HUES64 (cell line): Measurements from ENCODE around the gene LTBP4.
A peak's percentile ranks its signal among the peaks of the same experiment; 100 is the strongest.

Experiments used
- H3K27ac ChIP-seq: 2 replicates; pipeline ENCODE4 v1.7.0; 2013; ENCODE audit warnings: low read depth, low read length, inconsistent platforms
- H3K27me3 ChIP-seq: 2 replicates; pipeline ENCODE4 v1.6.1; 2013; ENCODE audit warnings: mild to moderate bottlenecking, low read length; ENCODE audit not compliant: insufficient read depth
- H3K36me3 ChIP-seq: 2 replicates; pipeline ENCODE4 v1.6.1; 2013; ENCODE audit warnings: mild to moderate bottlenecking, low read length; ENCODE audit not compliant: insufficient read depth
- H3K4me1 ChIP-seq: 2 replicates; pipeline ENCODE4 v1.6.1; 2013; ENCODE audit warnings: mild to moderate bottlenecking, low read length, moderate library complexity; ENCODE audit not compliant: insufficient read depth
- H3K4me3 ChIP-seq: 2 replicates; pipeline ENCODE4 v1.5.1; 2013; ENCODE audit warnings: mild to moderate bottlenecking, low read length, moderate library complexity
- H3K9ac ChIP-seq: 2 replicates; pipeline ENCODE4 v1.6.1; 2013; ENCODE audit warnings: mild to moderate bottlenecking, low read depth, low read length
- H3K9me3 ChIP-seq: 2 replicates; pipeline ENCODE4 v1.6.1; 2013; ENCODE audit warnings: low read depth, low read length; ENCODE audit not compliant: insufficient read depth
- WGBS: fragments of 150-250, 120-280 bp; methylation state at CpG from one replicate; pipeline ENCODE4 v1.1.7; 2013; ENCODE audit warnings: missing lambda C conversion rate; 5-methylcytosine and 5-hydroxymethylcytosine counted together

The LTBP4 gene

DNA sequence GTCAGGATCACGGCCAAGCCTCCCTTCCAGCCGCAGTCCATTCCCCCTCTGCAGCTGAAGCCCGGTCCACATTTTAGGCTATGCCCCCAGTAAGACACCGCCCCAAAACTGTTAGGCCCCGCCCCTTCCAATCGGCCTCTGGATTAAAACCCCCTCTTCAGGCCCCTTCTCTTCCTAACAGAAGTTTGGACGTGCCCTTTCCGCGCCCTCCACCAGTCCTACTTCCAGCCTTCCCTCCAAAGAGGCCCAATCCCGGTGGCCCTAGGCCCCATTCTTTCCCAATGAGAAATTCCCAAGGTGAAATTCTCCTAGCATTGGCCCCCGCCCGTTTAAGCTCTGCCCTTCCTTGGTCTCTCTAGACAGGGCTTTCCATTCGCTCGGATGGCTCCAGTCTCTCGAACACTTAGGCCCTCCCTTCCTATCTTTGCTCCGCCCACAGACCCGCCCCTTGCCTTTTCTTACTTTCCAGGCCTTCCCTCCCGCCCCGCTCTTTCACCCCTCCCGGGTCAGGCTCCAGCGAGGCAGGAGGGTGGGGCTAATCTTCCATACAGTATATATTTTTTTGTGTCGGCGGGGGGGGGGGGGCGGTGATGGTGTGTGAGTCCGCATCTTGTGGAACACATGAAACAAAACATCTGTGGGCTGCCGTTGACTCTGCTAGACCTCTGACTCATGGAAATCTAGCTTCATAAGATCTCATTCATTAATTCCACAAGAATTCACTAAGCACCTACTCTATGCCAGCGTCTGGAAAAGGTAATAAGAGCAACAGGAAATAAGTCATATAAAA, 13.6 kb downstream of the LTBP4 start:
- Histone ChIP-seq H3K27ac (peak overlapping the region; percentile 91), H3K36me3 (peaks cover 30% of the 10 kb centered on the region)

GRCh38 chr19:40616178-40616577, 15.0 kb downstream of the LTBP4 start:
- Histone ChIP-seq H3K27me3 (peaks cover 15% of the 10 kb centered on the region), H3K4me3 (no peak overlapping the region), H3K4me1 (no peaks in the 10 kb centered on the region), H3K36me3 (peaks cover 36% of the 10 kb centered on the region), H3K9me3 (no peaks in the 10 kb centered on the region), H3K27ac (no peak overlapping the region), H3K9ac (no peak overlapping the region)
- WGBS: 75% methylated on average over 5 of the region's 5 CpGs

More for the DNA sequence above, 13.6 kb downstream of the LTBP4 start:
- H3K9ac ChIP-seq: peak overlapping the region; percentile 58; the same call in 1 of the 2 replicates
- WGBS: 4% methylated on average over 18 of the region's 27 CpGs
- peaks cover 8% of the 10 kb centered on the region; the same call in 1 of the 2 replicates for H3K4me1 ChIP-seq
- H3K4me3 ChIP-seq: peak overlapping the region; percentile 72
- H3K27me3 ChIP-seq: peaks cover 27% of the 10 kb centered on the region
- H3K9me3 ChIP-seq: no peaks in the 10 kb centered on the region

- 96% methylated on average over 17 of the region's 17 CpGs for WGBS
- Histone ChIP-seq H3K27ac (no peak overlapping the region), H3K36me3 (peaks cover 43% of the 10 kb centered on the region), H3K4me1 (no peaks in the 10 kb centered on the region), H3K9ac (0 out of 2 replicates have a peak overlapping the region, but pooled peaks have one; percentile 4), H3K9me3 (no peaks in the 10 kb centered on the region), H3K4me3 (no peak overlapping the region), H3K27me3 (peaks cover 8% of the 10 kb centered on the region)
Observed at GRCh38 chr19:40616941-40617340, 15.8 kb downstream of the LTBP4 start.

DNA sequence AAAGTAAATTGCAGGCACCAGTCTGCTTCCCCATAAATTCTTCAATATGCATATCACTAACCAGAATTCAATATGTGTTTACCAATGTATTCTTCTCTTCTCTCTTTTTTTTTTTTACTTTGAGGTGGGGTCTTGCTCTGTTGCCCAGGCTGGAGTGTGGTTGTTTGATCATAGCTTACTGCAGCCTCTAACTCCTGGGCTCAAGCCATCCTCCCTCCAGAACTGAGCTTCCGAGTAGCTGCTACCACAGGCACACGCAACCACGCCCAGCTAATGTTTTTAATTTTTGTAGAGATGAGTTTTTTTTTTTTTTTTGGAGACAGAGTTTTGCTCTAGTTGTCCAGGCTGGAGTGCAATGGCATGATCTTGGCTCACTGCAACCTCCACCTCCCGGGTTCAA, 16.8 kb downstream of the LTBP4 start:
- no peak overlapping the region for H3K27ac ChIP-seq
- no peak overlapping the region for H3K9ac ChIP-seq
- H3K4me1 ChIP-seq: no peaks in the 10 kb centered on the region
- no peaks in the 10 kb centered on the region for H3K9me3 ChIP-seq
- no peak overlapping the region for H3K4me3 ChIP-seq
- no peaks in the 10 kb centered on the region for H3K27me3 ChIP-seq
- peaks cover 46% of the 10 kb centered on the region for H3K36me3 ChIP-seq
- 92% methylated on average over 4 of the region's 4 CpGs for WGBS

GRCh38 chr19:40619333-40620160, 18.4 kb downstream of the LTBP4 start:
- WGBS: 83% methylated on average over 10 of the region's 11 CpGs

GRCh38 chr19:40620161-40620485, 19.0 kb downstream of the LTBP4 start:
- 94% methylated on average over 8 of the region's 8 CpGs for WGBS
- no peaks in the 10 kb centered on the region for H3K27me3 ChIP-seq
- H3K36me3 ChIP-seq: peaks cover 48% of the 10 kb centered on the region
- H3K27ac ChIP-seq: no peak overlapping the region
- H3K4me3 ChIP-seq: no peak overlapping the region
- no peaks in the 10 kb centered on the region for H3K9me3 ChIP-seq
- H3K9ac ChIP-seq: no peak overlapping the region
- H3K4me1 ChIP-seq: no peaks in the 10 kb centered on the region; the same call in 1 of the 2 replicates

More at GRCh38 chr19:40619333-40620160, 18.4 kb downstream of the LTBP4 start:
- Histone ChIP-seq H3K27me3 (no peaks in the 10 kb centered on the region), H3K27ac (no peak overlapping the region), H3K4me3 (no peak overlapping the region), H3K4me1 (no peaks in the 10 kb centered on the region; the same call in 1 of the 2 replicates), H3K9me3 (no peaks in the 10 kb centered on the region), H3K9ac (no peak overlapping the region), H3K36me3 (peaks cover 46% of the 10 kb centered on the region)

GRCh38 chr19:40621283-40621682, 20.1 kb downstream of the LTBP4 start:
- no peaks in the 10 kb centered on the region for H3K27me3 ChIP-seq

DNA sequence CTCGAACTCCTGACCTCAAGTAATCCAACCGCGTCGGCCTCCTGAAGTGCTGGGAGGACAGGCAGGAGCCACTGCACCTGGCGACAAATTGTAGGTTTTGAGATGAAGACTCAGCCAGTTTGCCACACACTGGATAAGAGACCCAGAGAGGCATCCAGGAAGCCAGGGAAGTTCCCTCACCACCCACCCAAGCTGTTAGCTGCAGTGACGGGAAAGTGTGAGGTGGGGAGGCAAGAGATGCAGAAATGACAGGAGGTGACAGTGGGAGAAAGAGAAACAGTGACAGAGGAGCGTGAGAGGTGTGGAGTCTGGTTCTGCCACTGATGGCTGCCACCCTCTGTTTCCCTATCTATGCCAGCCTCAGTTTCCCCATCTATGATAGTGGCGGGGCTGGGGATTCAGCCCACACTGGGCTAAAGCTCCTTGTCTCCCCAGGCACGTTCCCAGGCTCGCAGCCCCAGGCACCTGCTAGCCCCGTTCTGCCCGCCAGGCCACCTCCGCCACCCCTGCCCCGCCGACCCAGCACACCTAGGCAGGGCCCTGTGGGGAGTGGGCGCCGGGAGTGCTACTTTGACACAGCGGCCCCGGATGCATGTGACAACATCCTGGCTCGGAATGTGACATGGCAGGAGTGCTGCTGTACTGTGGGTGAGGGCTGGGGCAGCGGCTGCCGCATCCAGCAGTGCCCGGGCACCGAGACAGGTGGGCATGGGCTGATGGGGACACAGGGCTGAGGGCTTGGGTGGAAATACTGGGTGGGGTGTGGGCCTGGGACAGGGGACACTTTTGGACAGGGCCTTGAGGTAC, 21.0 kb downstream of the LTBP4 start:
- H3K9me3 ChIP-seq: no peaks in the 10 kb centered on the region
- H3K4me1 ChIP-seq: no peaks in the 10 kb centered on the region; the same call in 1 of the 2 replicates
- H3K36me3 ChIP-seq: peaks cover 53% of the 10 kb centered on the region
- 91% methylated on average over 24 of the region's 24 CpGs for WGBS
- no peaks in the 10 kb centered on the region for H3K27me3 ChIP-seq
- no peak overlapping the region for H3K4me3 ChIP-seq
- H3K27ac ChIP-seq: no peak overlapping the region
- no peak overlapping the region for H3K9ac ChIP-seq

More at GRCh38 chr19:40621283-40621682, 20.1 kb downstream of the LTBP4 start:
- 42% methylated on average over 2 of the region's 2 CpGs for WGBS
- Histone ChIP-seq H3K9me3 (no peaks in the 10 kb centered on the region), H3K36me3 (peaks cover 52% of the 10 kb centered on the region), H3K27ac (no peak overlapping the region), H3K4me3 (no peak overlapping the region), H3K9ac (no peak overlapping the region), H3K4me1 (no peaks in the 10 kb centered on the region; the same call in 1 of the 2 replicates)

DNA sequence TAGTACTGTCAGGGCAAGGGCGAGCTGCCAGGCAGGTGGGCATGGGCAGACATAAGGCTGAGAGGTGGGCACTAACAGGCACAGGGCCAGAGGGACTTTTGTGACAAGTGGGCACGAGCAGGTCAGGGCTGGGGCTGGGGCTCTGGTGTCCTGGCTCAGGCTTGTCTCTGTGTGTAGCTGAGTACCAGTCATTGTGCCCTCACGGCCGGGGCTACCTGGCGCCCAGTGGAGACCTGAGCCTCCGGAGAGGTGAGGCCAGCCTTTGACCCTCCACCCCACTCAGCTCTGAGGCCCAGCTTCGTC, 21.6 kb downstream of the LTBP4 start:
- H3K4me3 ChIP-seq: no peak overlapping the region
- no peaks in the 10 kb centered on the region; the same call in 1 of the 2 replicates for H3K4me1 ChIP-seq
- no peak overlapping the region for H3K9ac ChIP-seq
- H3K9me3 ChIP-seq: no peaks in the 10 kb centered on the region
- no peak overlapping the region for H3K27ac ChIP-seq
- H3K36me3 ChIP-seq: peaks cover 52% of the 10 kb centered on the region
- H3K27me3 ChIP-seq: no peaks in the 10 kb centered on the region
- WGBS: 90% methylated on average over 7 of the region's 7 CpGs

- Histone ChIP-seq H3K27ac (peak overlapping the region; percentile 66; the same call in 1 of the 2 replicates), H3K9ac (no peak overlapping the region), H3K4me1 (no peaks in the 10 kb centered on the region; the same call in 1 of the 2 replicates), H3K4me3 (peak overlapping the region; percentile 44), H3K9me3 (no peaks in the 10 kb centered on the region), H3K36me3 (peaks cover 47% of the 10 kb centered on the region), H3K27me3 (no peaks in the 10 kb centered on the region)
- 13% methylated on average over 41 of the region's 41 CpGs for WGBS
Observed at GRCh38 chr19:40623403-40624251, 22.5 kb downstream of the LTBP4 start.
